Hepatocyte (in vitro differentiated cells): ENCODE measurements around the gene SRP54. TPM values are rescaled to one million over a fixed set of nuclear protein-coding genes. Genes with fewer than 3 reads are reported as not detected.
"Not testable (repeated sequence)": the region's sequence is repeated elsewhere in the genome, so short reads cannot be mapped to it uniquely, and the experiment has no call there.

ENCODE experiments used
- DNase-seq: peaks from one replicate; pipeline ENCODE4 v3.0.0-alpha.2; 2016; ENCODE audit warnings: low spot score
- H2AFZ ChIP-seq: fragments of 200-600 bp; sonication (generic); 2 replicates; pipeline ENCODE4 v1.6.0; 2016; ENCODE audit warnings: antibody characterized with exemption, mild to moderate bottlenecking
- H3K27ac ChIP-seq: fragments of 200-600 bp; sonication (generic); 2 replicates; pipeline ENCODE4 v1.5.1; 2016; ENCODE audit warnings: mild to moderate bottlenecking
- H3K27me3 ChIP-seq: fragments of 200-600 bp; sonication (generic); 2 replicates; pipeline ENCODE4 v1.6.1; 2016
- H3K36me3 ChIP-seq: fragments of 200-600 bp; sonication (generic); replicated peaks from 2 replicates; pipeline ENCODE4 v1.5.1; 2016; ENCODE audit warnings: low read depth; ENCODE audit not compliant: insufficient read depth
- H3K4me1 ChIP-seq: fragments of 200-600 bp; sonication (generic); 2 replicates; pipeline ENCODE4 v1.5.1; 2016; ENCODE audit warnings: mild to moderate bottlenecking, moderate library complexity; ENCODE audit not compliant: insufficient read depth
- H3K4me2 ChIP-seq: fragments of 200-600 bp; sonication (generic); 2 replicates; pipeline ENCODE4 v1.6.0; 2016
- H3K4me3 ChIP-seq: fragments of 200-600 bp; sonication (generic); 2 replicates; pipeline ENCODE4 v1.5.1; 2016; ENCODE audit warnings: mild to moderate bottlenecking
- H3K79me2 ChIP-seq: fragments of 200-600 bp; sonication (generic); 2 replicates; pipeline ENCODE4 v1.6.0; 2017; ENCODE audit warnings: mild to moderate bottlenecking
- H3K9me2 ChIP-seq: fragments of 200-600 bp; sonication (generic); replicated peaks from 2 replicates; pipeline ENCODE4 v1.6.0; 2017; ENCODE audit warnings: mild to moderate bottlenecking; ENCODE audit not compliant: insufficient read depth
- H3K9me3 ChIP-seq: fragments of 200-600 bp; sonication (generic); 2 replicates; pipeline ENCODE4 v1.5.1; 2016; ENCODE audit warnings: low read depth, mild to moderate bottlenecking
- H4K20me1 ChIP-seq: fragments of 200-600 bp; sonication (generic); 2 replicates; pipeline ENCODE4 v1.6.0; 2016; ENCODE audit warnings: mild to moderate bottlenecking; ENCODE audit not compliant: insufficient read depth, poor library complexity, severe bottlenecking
- EZH2 ChIP-seq: fragments of 200-600 bp; sonication (generic); IDR thresholded peaks from 2 replicates; pipeline ENCODE4 v1.6.1; 2016; ENCODE audit warnings: antibody characterized with exemption, mild to moderate bottlenecking, borderline replicate concordance
- EZH2phosphoT487 ChIP-seq: fragments of 200-600 bp; sonication (generic); IDR thresholded peaks from one replicate; pipeline ENCODE4 v1.6.1; 2018; ENCODE audit warnings: antibody characterized with exemption, mild to moderate bottlenecking, low read depth, moderate library complexity; ENCODE audit not compliant: unreplicated experiment, severe bottlenecking
- WGBS: methylation state at CpG from one replicate; pipeline ENCODE4 v1.1.6; 2016; ENCODE audit warnings: low lambda C conversion rate; ENCODE audit errors: missing lambda C conversion rate; 5-methylcytosine and 5-hydroxymethylcytosine counted together
- polyA plus RNA-seq: library from polyadenylated mRNA; unstranded; fragments of >200 nt; fragmentation: Nextera tagmentation; extraction: Ambion mirVana; gene quantifications from 2 replicates; pipeline ENCODE4 v1.2.1, GENCODE V29; 2016
- total RNA-seq: library from RNA; depleted of rRNA; stranded (reverse); fragments of >200 nt; gene quantifications from 2 replicates; pipeline ENCODE4 v1.2.3, GENCODE V29; 2014
- TF ChIP-seq, protein P1 (sequence below): fragments of 200-600 bp; sonication (generic); IDR thresholded peaks from 2 replicates; pipeline ENCODE4 v1.5.1; 2016; ENCODE audit warnings: antibody characterized with exemption, mild to moderate bottlenecking; ENCODE audit not compliant: poor library complexity

Gene SRP54
- total and polyA plus RNA-seq, 2 experiments from 2014 or later: 63.1 to 96.2 TPM

DNA sequence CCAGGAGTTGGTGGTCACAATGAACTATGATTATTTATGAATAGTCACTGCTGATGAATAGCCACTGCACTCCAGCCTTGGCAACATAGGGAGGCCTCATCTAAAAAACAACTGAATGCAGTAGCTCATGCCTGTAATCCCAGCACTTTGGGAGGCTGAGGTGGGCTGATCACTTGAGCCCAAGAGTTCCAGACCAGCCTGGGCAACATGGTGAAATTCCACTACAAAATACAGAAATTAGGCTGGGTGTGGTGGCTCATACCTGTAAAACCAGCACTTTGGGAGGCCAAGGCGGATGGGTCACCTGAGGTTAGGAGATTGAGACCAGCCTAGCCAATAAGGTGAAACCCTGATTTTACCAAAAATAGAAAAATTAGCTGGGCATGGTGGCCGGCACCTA is 49.8 kb downstream of the SRP54 start:
- Histone ChIP-seq H3K4me1 (no peaks in the 10 kb centered on the region), H3K27me3 (no peaks in the 10 kb centered on the region), H3K4me3 (no peak overlapping the region), H3K79me2 (no peaks in the 10 kb centered on the region), H3K36me3 (no peaks in the 10 kb centered on the region), H2AFZ (no peak overlapping the region), H3K4me2 (no peak overlapping the region), H4K20me1 (no peaks in the 10 kb centered on the region), H3K9me2 (no peaks in the 10 kb centered on the region), H3K27ac (no peak overlapping the region), H3K9me3 (no peaks in the 10 kb centered on the region)
- TF ChIP-seq, protein P1, sequence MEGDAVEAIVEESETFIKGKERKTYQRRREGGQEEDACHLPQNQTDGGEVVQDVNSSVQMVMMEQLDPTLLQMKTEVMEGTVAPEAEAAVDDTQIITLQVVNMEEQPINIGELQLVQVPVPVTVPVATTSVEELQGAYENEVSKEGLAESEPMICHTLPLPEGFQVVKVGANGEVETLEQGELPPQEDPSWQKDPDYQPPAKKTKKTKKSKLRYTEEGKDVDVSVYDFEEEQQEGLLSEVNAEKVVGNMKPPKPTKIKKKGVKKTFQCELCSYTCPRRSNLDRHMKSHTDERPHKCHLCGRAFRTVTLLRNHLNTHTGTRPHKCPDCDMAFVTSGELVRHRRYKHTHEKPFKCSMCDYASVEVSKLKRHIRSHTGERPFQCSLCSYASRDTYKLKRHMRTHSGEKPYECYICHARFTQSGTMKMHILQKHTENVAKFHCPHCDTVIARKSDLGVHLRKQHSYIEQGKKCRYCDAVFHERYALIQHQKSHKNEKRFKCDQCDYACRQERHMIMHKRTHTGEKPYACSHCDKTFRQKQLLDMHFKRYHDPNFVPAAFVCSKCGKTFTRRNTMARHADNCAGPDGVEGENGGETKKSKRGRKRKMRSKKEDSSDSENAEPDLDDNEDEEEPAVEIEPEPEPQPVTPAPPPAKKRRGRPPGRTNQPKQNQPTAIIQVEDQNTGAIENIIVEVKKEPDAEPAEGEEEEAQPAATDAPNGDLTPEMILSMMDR: no peak
- TF ChIP-seq EZH2phosphoT487 (no peak), EZH2 (no peak)
- 97% methylated on average over 2 of the region's 2 CpGs for WGBS
- DNase-seq: no peak

- no peaks in the 10 kb centered on the region for H3K79me2 ChIP-seq
- no peaks in the 10 kb centered on the region for H3K36me3 ChIP-seq
- no peak for DNase-seq
- TF ChIP-seq, protein P1: no peak
- no peak overlapping the region for H3K4me3 ChIP-seq
- no peaks in the 10 kb centered on the region for H3K4me1 ChIP-seq
- no peak overlapping the region for H3K27ac ChIP-seq
- H3K27me3 ChIP-seq: no peaks in the 10 kb centered on the region
- H2AFZ ChIP-seq: no peak overlapping the region
- 95% methylated on average over 5 of the region's 5 CpGs for WGBS
- H4K20me1 ChIP-seq: no peaks in the 10 kb centered on the region
- H3K9me2 ChIP-seq: no peaks in the 10 kb centered on the region
- H3K4me2 ChIP-seq: no peak overlapping the region
- no peaks in the 10 kb centered on the region for H3K9me3 ChIP-seq
Measured at GRCh38 chr14:35034440-35034833, 51.6 kb downstream of the SRP54 start.

- H3K9me2 ChIP-seq, H4K20me1 ChIP-seq, H3K27ac ChIP-seq, H3K4me1 ChIP-seq, H3K4me3 ChIP-seq, H3K79me2 ChIP-seq, H3K4me2 ChIP-seq, H2AFZ ChIP-seq, DNase-seq, H3K27me3 ChIP-seq, H3K9me3 ChIP-seq, H3K36me3 ChIP-seq: not testable (repeated sequence)
- 92% methylated on average over 5 of the region's 5 CpGs for WGBS
Measured at GRCh38 chr14:35034944-35035554, 52.3 kb downstream of the SRP54 start.

DNA sequence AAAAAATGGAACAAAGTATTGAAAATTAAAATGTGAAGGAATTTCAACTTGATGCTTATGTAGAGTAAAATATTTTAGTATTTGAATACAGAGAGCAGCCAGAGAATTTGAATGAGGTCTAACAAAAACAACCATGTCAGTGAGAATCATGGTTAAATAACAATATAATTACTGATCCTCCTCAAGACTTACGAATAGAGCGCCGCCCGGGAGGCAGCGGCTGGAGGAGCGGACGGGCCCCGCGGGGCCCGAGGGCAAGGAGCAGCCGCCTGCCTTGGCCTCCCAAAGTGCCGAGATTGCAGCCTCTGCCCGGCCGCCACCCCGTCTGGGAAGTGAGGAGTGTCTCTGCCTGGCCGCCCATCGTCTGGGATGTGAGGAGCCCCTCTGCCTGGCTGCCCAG is 55.5 kb downstream of the SRP54 start:
- 80% methylated on average over 1 of the region's 17 CpGs for WGBS
- H3K79me2 ChIP-seq, H3K9me2 ChIP-seq, DNase-seq, H3K4me3 ChIP-seq, H3K4me2 ChIP-seq, H3K9me3 ChIP-seq, H2AFZ ChIP-seq, H3K27me3 ChIP-seq, H3K36me3 ChIP-seq, H3K4me1 ChIP-seq, H4K20me1 ChIP-seq, H3K27ac ChIP-seq: not testable (repeated sequence)
